Middle frontal gyrus (tissue), 1 donor: ENCODE data around the gene DOCK2.
"Not testable (repeated sequence)": the region's sequence is repeated elsewhere in the genome, so short reads cannot be mapped to it uniquely, and the experiment has no call there.

Source experiments
- DNase-seq: peaks from one replicate; pipeline ENCODE4 v3.0.0-alpha.2; 2015; ENCODE audit warnings: low spot score; ENCODE audit errors: extremely low spot score

The DOCK2 gene

DNA sequence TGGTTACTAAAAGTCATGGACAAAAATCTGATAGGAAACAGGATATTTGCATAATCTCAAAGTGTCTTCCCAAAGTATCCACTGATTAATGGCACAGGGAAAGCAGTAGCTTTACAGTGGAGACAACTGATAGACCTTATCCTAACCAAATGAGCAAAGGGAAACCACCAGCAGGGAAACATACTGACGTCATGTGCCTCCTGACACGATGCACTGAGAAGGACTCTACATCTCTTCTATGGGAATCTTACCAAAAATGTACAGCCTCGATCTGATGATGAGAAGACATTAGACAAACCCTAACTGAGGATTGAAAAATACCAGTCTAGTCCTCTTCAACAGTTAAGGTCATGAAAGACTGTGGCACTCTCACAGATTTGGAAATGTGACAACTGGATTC lies 177.0 kb downstream of the DOCK2 start:
- no peak for DNase-seq

GRCh38 chr5:169814522-169814921 lies 177.4 kb downstream of the DOCK2 start:
- no peak for DNase-seq

DNA sequence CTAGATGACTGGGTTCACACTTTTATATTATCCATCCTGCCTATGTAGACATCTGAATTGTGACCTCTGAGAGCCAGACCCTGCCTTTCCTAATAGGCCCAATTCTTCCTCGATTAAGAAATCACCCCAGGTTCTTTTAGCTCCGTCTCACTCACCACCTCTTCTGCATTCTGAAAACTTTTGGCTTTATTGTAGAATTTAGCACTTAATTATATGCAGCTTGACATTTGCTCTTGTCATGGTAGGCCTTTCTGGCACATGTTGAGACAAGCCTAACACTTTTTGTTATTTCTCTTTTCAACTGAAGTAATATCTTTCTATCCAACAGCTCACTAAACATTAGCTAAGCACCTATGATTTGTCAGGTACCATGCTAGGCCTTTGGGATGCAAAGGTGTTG lies 180.0 kb downstream of the DOCK2 start:
- DNase-seq, result no peak

DNA sequence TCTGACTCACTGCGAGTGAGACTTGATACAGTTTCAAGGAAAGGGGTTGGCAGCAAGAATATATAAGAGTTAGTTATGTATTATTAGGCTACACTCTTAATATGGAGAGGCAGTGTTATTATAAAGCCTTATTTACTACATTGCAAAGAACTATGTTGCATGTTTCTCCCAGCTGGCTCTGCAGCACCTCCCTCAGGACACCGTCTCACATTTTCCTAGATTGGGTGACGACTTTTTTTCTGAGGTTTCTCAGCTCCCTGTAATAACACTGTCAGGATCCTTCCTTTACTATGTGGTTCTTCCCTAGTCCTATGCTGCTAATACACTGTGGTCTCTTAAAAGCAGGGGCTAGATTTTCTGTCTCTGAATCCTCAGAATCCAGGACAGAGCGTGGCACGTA lies 189.5 kb downstream of the DOCK2 start:
- no peak for DNase-seq

GRCh38 chr5:169827769-169828168 lies 190.7 kb downstream of the DOCK2 start:
- no peak for DNase-seq

DNA sequence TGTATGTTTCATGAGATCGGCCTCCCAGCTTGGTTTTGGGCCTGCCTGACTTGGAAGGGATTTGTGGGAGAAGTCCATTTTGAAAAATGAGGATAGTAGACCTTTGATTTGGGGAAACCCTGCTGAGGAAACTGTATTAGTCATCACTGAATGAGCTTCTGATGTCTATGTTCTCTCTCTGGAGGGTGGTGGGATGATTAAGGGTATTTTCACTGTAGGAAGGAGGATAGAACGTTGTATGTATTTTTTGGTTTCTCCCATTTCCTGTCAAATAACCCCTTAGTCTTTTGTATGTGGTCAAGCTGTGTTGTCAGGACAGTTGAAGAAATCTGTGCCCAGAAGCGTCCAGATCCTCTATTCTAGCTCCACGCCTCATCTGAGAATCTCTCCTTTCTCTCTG lies 191.3 kb downstream of the DOCK2 start:
- no peak for DNase-seq

GRCh38 chr5:169831331-169831730 lies 194.3 kb downstream of the DOCK2 start:
- no peak for DNase-seq

- DNase-seq, result no peak
Observed at GRCh38 chr5:169832304-169832703, 195.2 kb downstream of the DOCK2 start.

DNA sequence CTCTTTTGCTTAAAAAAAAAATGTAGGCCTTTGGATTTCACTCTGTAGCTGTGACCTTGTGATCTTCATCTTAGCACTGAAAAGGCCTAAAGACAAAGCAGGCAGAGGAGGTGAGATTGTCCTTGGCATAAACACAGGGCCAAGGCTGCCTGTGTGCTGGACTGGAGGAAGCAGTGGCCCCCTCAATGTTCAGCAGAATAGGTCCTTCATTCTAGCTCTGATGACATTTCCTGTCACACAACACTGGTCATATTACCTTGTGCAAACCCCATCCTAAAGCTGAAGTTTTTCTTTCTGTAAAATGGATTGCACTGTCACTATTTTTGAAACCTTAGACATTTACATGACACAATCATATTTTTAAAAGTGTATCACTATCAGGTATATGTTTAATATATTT lies 195.8 kb downstream of the DOCK2 start:
- no peak for DNase-seq

GRCh38 chr5:169833681-169834292 lies 196.7 kb downstream of the DOCK2 start:
- not testable (repeated sequence) for DNase-seq

GRCh38 chr5:169834540-169834939 lies 197.5 kb downstream of the DOCK2 start:
- not testable (repeated sequence) for DNase-seq

DNA sequence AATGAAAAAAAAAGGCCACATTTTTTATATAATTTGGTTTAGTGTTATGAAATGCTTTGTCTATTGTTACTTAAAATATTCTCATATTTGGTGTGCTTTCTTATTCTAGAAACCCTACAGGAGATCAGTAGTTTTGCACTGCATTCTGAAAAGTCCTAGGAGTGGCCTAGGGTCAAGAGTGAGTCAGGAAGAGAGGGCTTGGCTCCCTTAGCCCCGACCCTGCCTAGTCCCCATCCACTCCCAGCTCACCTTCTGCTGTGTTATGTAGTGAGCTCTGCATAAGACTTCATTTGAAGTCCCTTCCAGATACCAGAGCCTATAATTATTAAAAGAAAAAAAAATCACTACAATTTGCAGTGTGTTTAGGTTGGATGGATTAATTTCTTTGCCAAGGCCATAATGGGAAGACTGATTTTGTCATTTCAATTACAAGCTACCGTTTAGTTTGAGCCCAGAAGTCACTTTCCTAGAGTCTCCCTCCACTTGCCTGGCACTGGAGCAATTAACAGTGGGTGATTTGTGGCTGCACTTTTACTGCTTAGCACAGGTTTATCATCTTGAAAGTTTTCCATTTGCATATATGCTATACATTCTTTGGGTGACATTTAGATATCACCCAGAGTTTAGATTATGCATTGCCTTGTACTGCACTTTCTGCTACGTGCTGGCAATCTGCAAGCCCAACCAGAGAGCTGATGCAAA lies 199.9 kb downstream of the DOCK2 start:
- DNase-seq, result no peak

DNA sequence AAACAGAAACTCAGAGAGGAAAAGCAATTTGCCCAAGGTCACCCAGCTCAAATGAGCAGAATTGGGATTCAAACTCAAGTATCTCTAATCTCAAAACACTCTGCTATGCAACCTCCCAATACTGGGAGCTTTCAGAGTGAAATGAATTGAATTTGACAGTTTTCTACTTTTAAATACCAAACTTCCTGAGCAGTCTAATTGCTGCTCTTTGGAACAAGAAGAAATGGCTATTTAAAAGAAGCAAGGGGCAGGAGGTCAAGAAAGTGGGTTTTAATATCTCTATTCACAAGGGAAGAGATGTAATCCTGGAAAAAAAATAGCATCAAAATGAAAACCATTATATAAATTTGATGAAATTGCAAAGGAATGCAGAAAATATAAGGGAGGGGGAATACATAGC lies 200.6 kb downstream of the DOCK2 start:
- no peak for DNase-seq

- DNase-seq, result no peak
Observed at GRCh38 chr5:169838688-169839087, 201.6 kb downstream of the DOCK2 start.

GRCh38 chr5:169840405-169840804 lies 203.3 kb downstream of the DOCK2 start:
- no peak for DNase-seq

- DNase-seq, result no peak
Observed at GRCh38 chr5:169842699-169843098, 205.6 kb downstream of the DOCK2 start.

GRCh38 chr5:169847519-169847918 lies 210.4 kb downstream of the DOCK2 start:
- DNase-seq, result no peak

- DNase-seq, result no peak
Observed at GRCh38 chr5:169848271-169848670, 211.2 kb downstream of the DOCK2 start.

DNA sequence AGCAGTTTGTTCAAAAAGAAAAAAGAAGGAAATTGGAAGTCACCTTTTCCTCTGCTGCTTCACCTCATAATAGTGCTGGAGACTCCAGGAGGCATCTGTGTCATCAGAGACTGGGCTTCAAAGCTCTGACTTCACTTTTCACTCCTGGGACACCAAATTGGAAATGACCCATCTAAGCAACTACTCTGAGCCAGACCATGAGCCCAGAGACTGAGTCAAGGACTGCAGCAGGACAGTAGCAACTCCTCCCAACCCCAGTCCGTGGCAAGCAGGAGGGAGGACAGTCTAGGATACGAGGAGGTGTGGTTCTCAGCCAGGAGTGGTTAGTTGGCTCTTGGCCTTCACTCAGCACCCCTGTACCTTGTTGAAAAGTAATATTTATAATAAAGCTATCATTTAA lies 211.7 kb downstream of the DOCK2 start:
- no peak for DNase-seq

DNA sequence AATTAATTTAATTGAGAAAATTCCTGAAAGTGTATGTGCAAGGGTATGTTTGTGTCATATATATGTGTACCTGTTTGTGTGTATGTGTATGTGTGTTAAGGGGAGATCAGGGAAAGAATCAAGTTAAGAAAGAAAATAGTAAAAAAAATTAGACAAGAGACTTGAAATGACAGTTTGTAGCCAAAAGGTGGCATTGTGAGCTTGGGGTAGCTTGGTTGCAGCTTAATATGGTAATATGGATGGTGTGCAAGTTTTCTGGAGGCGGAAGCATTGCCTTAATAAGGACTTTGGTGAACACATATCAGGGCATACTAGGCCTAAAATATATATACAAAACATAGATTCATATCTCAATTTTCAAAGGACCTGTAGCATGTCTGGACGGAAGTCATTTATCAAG lies 213.3 kb downstream of the DOCK2 start:
- no peak for DNase-seq

GRCh38 chr5:169851321-169851850 lies 214.3 kb downstream of the DOCK2 start:
- DNase-seq, result no peak

DNA sequence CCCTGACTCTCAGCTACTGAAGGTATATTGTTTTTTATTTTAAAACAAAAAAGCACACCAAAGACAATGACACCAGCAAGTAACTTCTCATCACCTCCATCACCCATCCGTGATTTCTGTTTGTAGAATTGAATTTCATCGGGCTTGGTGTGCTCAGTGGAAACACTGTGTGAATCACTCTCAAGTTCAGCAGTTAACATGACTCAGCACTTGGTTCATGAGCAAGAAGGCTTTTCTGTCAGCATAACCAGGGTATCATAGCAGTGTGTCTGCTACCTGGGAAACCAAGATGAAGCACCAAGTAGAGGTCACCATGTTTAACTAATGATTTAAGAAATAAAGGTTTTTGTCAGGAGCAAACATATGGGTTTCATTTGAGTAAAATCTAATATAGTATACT lies 219.5 kb downstream of the DOCK2 start:
- DNase-seq, result no peak

- DNase-seq, result no peak
Observed at GRCh38 chr5:169860585-169860984, 223.5 kb downstream of the DOCK2 start.
